Upper lobe of left lung (tissue), 6 donors: ENCODE data around the gene SLC48A1. TPM values are rescaled to one million over a fixed set of nuclear protein-coding genes. Genes with fewer than 3 reads are reported as not detected.

Experiments
- ATAC-seq, 2 donors: fragments of 200-7000 bp; cut with Tn5 transposase; one replicate each; pipeline ENCODE4 v1.9.1; 2022; ENCODE audit warnings: mild to moderate bottlenecking in 2 of 2, moderate library complexity in 2 of 2; ENCODE audit not compliant: low FRiP score in 2 of 2
- DNase-seq, 2 donors: peaks; one replicate each; pipeline ENCODE4 v3.0.0-alpha.2; 2019 to 2020
- H3K27ac ChIP-seq, 4 donors: fragments of 200-600 bp; sonication (generic); one replicate each; pipeline ENCODE4 v1.5.1; 2016 to 2019
- H3K27me3 ChIP-seq, 4 donors: fragments of 200-600 bp; sonication (generic); one replicate each; pipeline ENCODE4 v1.5.1; 2017 to 2019
- H3K36me3 ChIP-seq, 4 donors: fragments of 200-600 bp; sonication (generic); one replicate each; pipeline ENCODE4 v1.5.1; 2016 to 2019
- H3K4me1 ChIP-seq, 4 donors: fragments of 200-600 bp; sonication (generic); one replicate each; pipeline ENCODE4 v1.5.1; 2018 to 2019
- H3K4me3 ChIP-seq, 4 donors: fragments of 200-600 bp; sonication (generic); one replicate each; pipeline ENCODE4 v1.5.1; 2017 to 2019; ENCODE audit warnings: mild to moderate bottlenecking in 2 of 4, moderate library complexity in 1 of 4
- H3K9me3 ChIP-seq, 4 donors: fragments of 200-600 bp; sonication (generic); one replicate each; pipeline ENCODE4 v1.5.1; 2018 to 2019
- CTCF ChIP-seq, 6 experiments: fragments of 450-650 bp in 4 of 6; fragments of 200-600 bp in 2 of 6; sonication (generic) in 2 of 6; IDR thresholded peaks; one replicate each; pipeline ENCODE4 v1.5.1; 2016 to 2019; ENCODE audit warnings: antibody characterized with exemption in 6 of 6
- EP300 ChIP-seq, 4 donors: sonication (generic); formaldehyde crosslinking; IDR thresholded peaks; one replicate each; pipeline ENCODE4 v1.5.1; 2017; ENCODE audit warnings: antibody characterized with exemption in 4 of 4, control low read depth in 2 of 4
- POLR2A ChIP-seq, 4 donors: fragments of 450-650 bp; IDR thresholded peaks; one replicate each; pipeline ENCODE4 v1.5.1; 2016 to 2017; ENCODE audit warnings: antibody characterized with exemption in 4 of 4, mild to moderate bottlenecking in 2 of 4
- POLR2AphosphoS5 ChIP-seq, 2 donors: sonication (generic); formaldehyde crosslinking; IDR thresholded peaks; one replicate each; pipeline ENCODE4 v1.5.1; 2017; ENCODE audit warnings: antibody characterized with exemption in 2 of 2
- WGBS, 2 donors: methylation state at CpG; one replicate each; pipeline ENCODE4 v1.1.5; 2017 to 2018; 5-methylcytosine and 5-hydroxymethylcytosine counted together
- total RNA-seq, 6 donors: library from RNA; depleted of rRNA in 4 of 6; stranded (reverse); fragments of >200 nt in 4 of 6; gene quantifications; one replicate each; pipeline versions ENCODE4 v1.1.0 to v1.2.1, GENCODE V29; 2016 to 2021
- donor health status: DM: no; HTN: no; CAD: no; lungs with moderate emphysema.
- donor health status: DM: no; HTN: yes; CAD: no; lungs with severe emphysema.

Gene SLC48A1
- total RNA-seq, 6 donors from 2014 or later, result 26.5 to 36.5 (median 33.9) TPM

- H3K27me3 ChIP-seq, result no peaks in the 10 kb centered on the region
- peak in 1 of 2 donors; percentile 65 for DNase-seq
- H3K4me1 ChIP-seq, result peaks cover 79 to 91% (median 88%) of the 10 kb centered on the region in 4 donors
Measured at GRCh38 chr12:47818467-47819137, 45.6 kb downstream of the SLC48A1 start.

GRCh38 chr12:47819138-47819895 is 46.3 kb downstream of the SLC48A1 start:
- no peaks in the 10 kb centered on the region for H3K27me3 ChIP-seq
- peaks cover 79 to 91% (median 88%) of the 10 kb centered on the region in 4 donors for H3K4me1 ChIP-seq
- ATAC-seq (peak; percentile 38 to 51), DNase-seq (peak; percentile 83 to 94)
- peak overlapping the region; percentile 67 to 91 (median 78) for H3K4me3 ChIP-seq
- TF ChIP-seq EP300 (IDR thresholded peaks at IDR 0.05) (no peak), CTCF (IDR thresholded peaks at IDR 0.05) (peak; percentile 34 to 76 (median 50)), POLR2AphosphoS5 (IDR thresholded peaks at IDR 0.05) (peak; percentile 39 to 67), POLR2A (IDR thresholded peaks at IDR 0.05) (peak in 3 of 4 donors; percentile 54 to 69 (median 59))
- H3K9me3 ChIP-seq, result no peaks in the 10 kb centered on the region
- H3K36me3 ChIP-seq, result no peaks in the 10 kb centered on the region
- WGBS, 2 donors, result 1% methylated on average over 25 of the region's 77 CpGs; no CpG with 5 or more reads in 1 of the 2 donors
- peak overlapping the region; percentile 97 to 99 (median 98) for H3K27ac ChIP-seq

More at GRCh38 chr12:47818467-47819137, 45.6 kb downstream of the SLC48A1 start:
- Histone ChIP-seq H3K36me3 (no peaks in the 10 kb centered on the region), H3K9me3 (no peaks in the 10 kb centered on the region), H3K27ac (peak overlapping the region; percentile 97 to 99 (median 98)), H3K4me3 (peak overlapping the region; percentile 67 to 91 (median 78))
- TF ChIP-seq EP300 (IDR thresholded peaks at IDR 0.05) (no peak), POLR2AphosphoS5 (IDR thresholded peaks at IDR 0.05) (no peak), POLR2A (IDR thresholded peaks at IDR 0.05) (no peak), CTCF (IDR thresholded peaks at IDR 0.05) (no peak)
- no peak for ATAC-seq
- 18 to 21% methylated on average over 9 to 16 of the region's 23 CpGs for WGBS, 2 donors

GRCh38 chr12:47819896-47820630 is 47.0 kb downstream of the SLC48A1 start, which contains the start of gene HDAC7:
Gene HDAC7, minus strand, starts transcription at chr12:47819903. Its CDS starts 118 bp downstream, at chr12:47819785.
- 0 to 2% methylated on average over 11 to 49 of the region's 58 CpGs for WGBS, 2 donors
- Histone ChIP-seq H3K4me3 (peak within 1 kb of the TSS; percentile 67 to 91 (median 78)), H3K9me3 (no peaks in the 10 kb centered on the region), H3K36me3 (no peaks in the 10 kb centered on the region), H3K27me3 (no peaks in the 10 kb centered on the region), H3K4me1 (peaks cover 79 to 91% (median 88%) of the 10 kb centered on the region in 4 donors), H3K27ac (peak within 1 kb of the TSS; percentile 97 to 99 (median 98))
- ATAC-seq (peak; percentile 70 to 78), DNase-seq (peak; percentile 87 to 93)
- peak in 4 of 6 experiments; percentile 18 to 53 (median 34) for TF ChIP-seq CTCF (IDR thresholded peaks at IDR 0.05)
- TF ChIP-seq POLR2A (IDR thresholded peaks at IDR 0.05), result peak in 3 of 4 donors; percentile 62 to 86 (median 77)
- TF ChIP-seq EP300 (IDR thresholded peaks at IDR 0.05), result no peak
- TF ChIP-seq POLR2AphosphoS5 (IDR thresholded peaks at IDR 0.05), result peak; percentile 34 to 57

- H3K4me3 ChIP-seq, result peak overlapping the region in 3 of 4 donors; percentile 67 to 82 (median 74)
- no peaks in the 10 kb centered on the region for H3K9me3 ChIP-seq
- DNase-seq, result peak; percentile 16 to 88
- peak; percentile 85 to 88 for ATAC-seq
- 35 to 42% methylated on average over 11 to 16 of the region's 17 CpGs for WGBS, 2 donors
- H3K27ac ChIP-seq, result peak overlapping the region; percentile 97 to 99 (median 98)
- H3K4me1 ChIP-seq, result peaks cover 79 to 91% (median 88%) of the 10 kb centered on the region in 4 donors
- no peaks in the 10 kb centered on the region for H3K36me3 ChIP-seq
- TF ChIP-seq EP300 (IDR thresholded peaks at IDR 0.05) (peak in 1 of 4 donors; percentile 13), CTCF (IDR thresholded peaks at IDR 0.05) (no peak), POLR2A (IDR thresholded peaks at IDR 0.05) (peak in 2 of 4 donors; percentile 21 to 65), POLR2AphosphoS5 (IDR thresholded peaks at IDR 0.05) (peak; percentile 66 to 69)
- H3K27me3 ChIP-seq, result no peaks in the 10 kb centered on the region
Measured at GRCh38 chr12:47820631-47821345, 47.8 kb downstream of the SLC48A1 start.
